ENCODE data around the gene PBX3.

- no peak for TF ChIP-seq ZSCAN29 (IDR thresholded peaks at IDR 0.05)
- no peak for TF ChIP-seq U2AF2 (optimal IDR thresholded peaks at IDR 0.05; ENCODE audit: low read depth, low read length)
- no peak for TF ChIP-seq SMAD3 (CRISPR knock-in tag; conservative IDR thresholded peaks at IDR 0.05)
- no peak for TF ChIP-seq KLF16 (IDR thresholded peaks at IDR 0.05)
Observed at GRCh38 chr9:125847735-125848134, 100.6 kb downstream of the PBX3 start.
